Measurements from ENCODE around the gene TMEM131L. TPM values are rescaled to one million over a fixed set of nuclear protein-coding genes. Genes with fewer than 3 reads are reported as not detected.
"Not testable (repeated sequence)": the region's sequence is repeated elsewhere in the genome, so short reads cannot be mapped to it uniquely, and the experiment has no call there.

The TMEM131L gene
- total and polyA plus RNA-seq, 9 donors: 3.6 to 18.4 (median 10.7) TPM

GRCh38 chr4:153467897-153468262 lies 1.7 kb downstream of the TMEM131L start:
- no peak for DNase-seq
- H3K9me3 ChIP-seq: no peaks in the 10 kb centered on the region
- WGBS, 3 donors: 6 to 8% (median 8%) methylated on average over 4 of the region's 4 CpGs
- no peak for TF ChIP-seq CTCF (IDR thresholded peaks at IDR 0.05)
- no peak for TF ChIP-seq EP300 (IDR thresholded peaks at IDR 0.05)
- no peak for TF ChIP-seq POLR2A (IDR thresholded peaks at IDR 0.05)
- H3K4me3 ChIP-seq: peak overlapping the region; percentile 69
- H3K27me3 ChIP-seq: no peaks in the 10 kb centered on the region
- H3K4me1 ChIP-seq (ENCODE audit: insufficient read depth): peaks cover 3% of the 10 kb centered on the region
- intact Hi-C loops (cut with DNase I): loop anchor here (2.0 to 10.0 kb wide), 5 partner anchors 77 to 313 kb away; partner anchors contain the start of gene MND1 (in 1 of the 4)
- H3K27ac ChIP-seq: no peak overlapping the region
- H3K36me3 ChIP-seq: no peaks in the 10 kb centered on the region

GRCh38 chr4:153468587-153468986 lies 2.4 kb downstream of the TMEM131L start:
- Histone ChIP-seq H3K4me3 (no peak overlapping the region), H3K27me3 (no peaks in the 10 kb centered on the region), H3K4me1 (ENCODE audit: insufficient read depth) (peaks cover 3% of the 10 kb centered on the region), H3K27ac (no peak overlapping the region), H3K9me3 (no peaks in the 10 kb centered on the region), H3K36me3 (no peaks in the 10 kb centered on the region)
- TF ChIP-seq CTCF (IDR thresholded peaks at IDR 0.05) (no peak), POLR2A (IDR thresholded peaks at IDR 0.05) (no peak), EP300 (IDR thresholded peaks at IDR 0.05) (no peak)
- 72 to 80% (median 76%) methylated on average over 1 of the region's 1 CpG for WGBS, 3 donors
- DNase-seq: no peak
- intact Hi-C loops (cut with DNase I): loop anchor here (5.0 to 10.0 kb wide), 4 partner anchors 76 to 314 kb away; partner anchors contain the start of gene MND1 (in 1 of the 4)

GRCh38 chr4:153469031-153469430 lies 2.9 kb downstream of the TMEM131L start:
- no peak overlapping the region for H3K27ac ChIP-seq
- intact Hi-C loops (cut with DNase I): loop anchor here (5.0 to 10.0 kb wide), 4 partner anchors 76 to 314 kb away; partner anchors contain the start of gene MND1 (in 1 of the 4)
- 46 to 69% (median 53%) methylated on average over 2 of the region's 2 CpGs for WGBS, 3 donors

GRCh38 chr4:153471071-153471697 lies 5.0 kb downstream of the TMEM131L start:
- H3K36me3 ChIP-seq; DNase-seq; H3K27me3 ChIP-seq; H3K4me3 ChIP-seq; H3K4me1 ChIP-seq (ENCODE audit: insufficient read depth); H3K27ac ChIP-seq; intact Hi-C loops (cut with DNase I); H3K9me3 ChIP-seq: not testable (repeated sequence)
- WGBS, 3 donors: 89 to 91% (median 90%) methylated on average over 9 of the region's 9 CpGs

More at GRCh38 chr4:153469031-153469430, 2.9 kb downstream of the TMEM131L start:
- H3K9me3 ChIP-seq: no peaks in the 10 kb centered on the region
- no peak overlapping the region for H3K4me3 ChIP-seq
- no peaks in the 10 kb centered on the region for H3K36me3 ChIP-seq
- DNase-seq: no peak
- peaks cover 3% of the 10 kb centered on the region for H3K4me1 ChIP-seq (ENCODE audit: insufficient read depth)
- no peaks in the 10 kb centered on the region for H3K27me3 ChIP-seq
- TF ChIP-seq CTCF (IDR thresholded peaks at IDR 0.05): no peak
- no peak for TF ChIP-seq EP300 (IDR thresholded peaks at IDR 0.05)
- TF ChIP-seq POLR2A (IDR thresholded peaks at IDR 0.05): no peak

- peaks cover 3% of the 10 kb centered on the region for H3K4me1 ChIP-seq (ENCODE audit: insufficient read depth)
- H3K27ac ChIP-seq: no peak overlapping the region
- H3K4me3 ChIP-seq: no peak overlapping the region
- 82 to 88% (median 84%) methylated on average over 5 of the region's 5 CpGs for WGBS, 3 donors
- H3K36me3 ChIP-seq: no peaks in the 10 kb centered on the region
- DNase-seq: no peak
- intact Hi-C loops (cut with DNase I): no loop called here
- no peak for TF ChIP-seq EP300 (IDR thresholded peaks at IDR 0.05)
- no peak for TF ChIP-seq CTCF (IDR thresholded peaks at IDR 0.05)
- TF ChIP-seq POLR2A (IDR thresholded peaks at IDR 0.05): no peak
- H3K27me3 ChIP-seq: no peaks in the 10 kb centered on the region
- H3K9me3 ChIP-seq: no peaks in the 10 kb centered on the region
Observed at GRCh38 chr4:153471698-153472093, 5.5 kb downstream of the TMEM131L start.
